Mammary epithelial cell (primary cell): ENCODE measurements around the gene PPIL4.

Source experiments
- CTCF ChIP-seq, 2 donors: IDR thresholded peaks in 1 of 2; conservative IDR thresholded peaks in 1 of 2; 2 replicates each; pipeline ENCODE4 v1.5.1; 2011 to 2012; ENCODE audit warnings: inconsistent platforms in 2 of 2, low read length in 2 of 2, mild to moderate bottlenecking in 2 of 2, control low read depth in 1 of 2, low read depth in 1 of 2; ENCODE audit not compliant: insufficient read depth in 1 of 2; ENCODE audit errors: extremely low read depth in 1 of 2
- EZH2 ChIP-seq: IDR thresholded peaks from 2 replicates; pipeline ENCODE4 v1.6.1; 2012; ENCODE audit warnings: low read length, inconsistent platforms, borderline replicate concordance

GRCh38 chr6:149467265-149467664 lies 78.6 kb downstream of the PPIL4 start:
- no peak for TF ChIP-seq CTCF (conservative IDR thresholded peaks at IDR 0.05 in 1 of 2, IDR thresholded peaks at IDR 0.05 in 1 of 2; ENCODE audit: extremely low read depth in 1 of 2, insufficient read depth in 1 of 2, low read depth in 1 of 2, low read length in 2 of 2)
- no peak for TF ChIP-seq EZH2
